IMR-90 (cell line): ENCODE results near the gene FGF12. TPM values are rescaled to one million over a fixed set of nuclear protein-coding genes. Genes with fewer than 3 reads are reported as not detected.
"Not testable (repeated sequence)": the region's sequence is repeated elsewhere in the genome, so short reads cannot be mapped to it uniquely, and the experiment has no call there.

Source experiments
- ATAC-seq: fragments of 200-7000 bp; cut with Tn5 transposase; 2 replicates; pipeline ENCODE4 v1.9.1; 2020; ENCODE audit warnings: low read depth, mild to moderate bottlenecking, moderate library complexity
- BruUV-seq: library from RNA; stranded (reverse); fragments of 400-500 nt; replicated peaks from 2 replicates; lab custom pipeline; 2021; lab: Mats Ljungman, UMichigan
- CTCF ChIA-PET: fragments of 300-600 bp; formaldehyde crosslinking; extraction: SDS; loops from one replicate; lab custom pipeline; 2021; ENCODE audit warnings: antibody characterized with exemption; lab: Yijun Ruan, JAX
- POLR2A ChIA-PET: fragments of 300-600 bp; sonication (Branson Sonifier 250); formaldehyde crosslinking; loops from one replicate; lab custom pipeline; 2022; ENCODE audit warnings: antibody characterized with exemption; ENCODE audit not compliant: unreplicated experiment; lab: Charles Lee
- DNase-seq: peaks from one replicate; pipeline ENCODE4 v3.0.0; 2013
- H2AFZ ChIP-seq: replicated peaks from 2 replicates; pipeline ENCODE3; 2013; ENCODE audit warnings: low read length, mild to moderate bottlenecking; ENCODE audit not compliant: poor library complexity
- H2AK5ac ChIP-seq: 2 replicates; pipeline ENCODE4 v1.6.1; 2013; ENCODE audit warnings: low read depth, low read length, inconsistent platforms
- H2AK9ac ChIP-seq: replicated peaks from 2 replicates; pipeline ENCODE3; 2013; ENCODE audit warnings: mild to moderate bottlenecking, low read depth, low read length, moderate library complexity; ENCODE audit not compliant: poor library complexity
- H2BK120ac ChIP-seq: 2 replicates; pipeline ENCODE4 v1.6.1; 2013; ENCODE audit warnings: low read depth, low read length, inconsistent platforms
- H2BK15ac ChIP-seq: 3 replicates; pipeline ENCODE4 v1.6.1; 2013; ENCODE audit warnings: low read depth, low read length, inconsistent platforms
- H2BK20ac ChIP-seq: 2 replicates; pipeline ENCODE4 v1.6.1; 2013; ENCODE audit warnings: low read depth, mild to moderate bottlenecking, inconsistent platforms, low read length, moderate library complexity
- H2BK5ac ChIP-seq: 2 replicates; pipeline ENCODE4 v1.6.1; 2013; ENCODE audit warnings: mild to moderate bottlenecking, low read depth, low read length, inconsistent platforms; ENCODE audit not compliant: poor library complexity, severe bottlenecking
- H3K14ac ChIP-seq: replicated peaks from 2 replicates; pipeline ENCODE4 v1.6.1; 2013; ENCODE audit warnings: low read depth, low read length, inconsistent platforms
- H3K18ac ChIP-seq: 2 replicates; pipeline ENCODE4 v1.6.1; 2013; ENCODE audit warnings: low read depth, low read length, control low read depth
- H3K23ac ChIP-seq: 2 replicates; pipeline ENCODE4 v1.6.1; 2013; ENCODE audit warnings: low read depth, low read length, inconsistent platforms
- H3K27ac ChIP-seq: 2 replicates; pipeline ENCODE4 v1.5.1; 2013; ENCODE audit warnings: mild to moderate bottlenecking, control low read depth, low read length; ENCODE audit not compliant: insufficient read depth
- H3K27me3 ChIP-seq: 2 replicates; pipeline ENCODE4 v1.6.1; 2013; ENCODE audit warnings: low read length; ENCODE audit not compliant: control insufficient read depth, insufficient read depth
- H3K36me3 ChIP-seq: 2 replicates; pipeline ENCODE4 v1.6.1; 2013; ENCODE audit warnings: low read length, mixed read lengths; ENCODE audit not compliant: control insufficient read depth, insufficient read depth
- H3K4ac ChIP-seq: 2 replicates; pipeline ENCODE4 v1.6.1; 2013; ENCODE audit warnings: low read depth, low read length, inconsistent platforms
- H3K4me1 ChIP-seq: 2 replicates; pipeline ENCODE4 v1.6.1; 2013; ENCODE audit warnings: low read length, mixed read lengths; ENCODE audit not compliant: control insufficient read depth, insufficient read depth
- H3K4me2 ChIP-seq: 2 replicates; pipeline ENCODE4 v1.6.1; 2013; ENCODE audit warnings: low read depth, mild to moderate bottlenecking, control low read depth, low read length, moderate library complexity
- H3K4me3 ChIP-seq: 2 replicates; pipeline ENCODE4 v1.5.1; 2013; ENCODE audit warnings: low read depth, mild to moderate bottlenecking, control low read depth, low read length, moderate library complexity; ENCODE audit not compliant: insufficient read depth
- H3K56ac ChIP-seq: 2 replicates; pipeline ENCODE4 v1.6.1; 2013; ENCODE audit warnings: low read length, inconsistent platforms; ENCODE audit not compliant: insufficient read depth; ENCODE audit errors: extremely low read depth
- H3K79me1 ChIP-seq, 2 experiments: 2 replicates each; pipeline ENCODE4 v1.6.1; 2013; ENCODE audit warnings: low read length in 2 of 2, inconsistent platforms in 1 of 2, low read depth in 1 of 2
- H3K9ac ChIP-seq: 2 replicates; pipeline ENCODE4 v1.6.1; 2013; ENCODE audit warnings: low read depth, low read length, control low read depth
- H3K9me1 ChIP-seq: 2 replicates; pipeline ENCODE4 v1.6.1; 2013; ENCODE audit warnings: low read length, inconsistent platforms; ENCODE audit not compliant: insufficient read depth
- H3K9me3 ChIP-seq: 2 replicates; pipeline ENCODE4 v1.6.1; 2013; ENCODE audit warnings: low read length; ENCODE audit not compliant: control insufficient read depth, insufficient read depth
- H4K20me1 ChIP-seq: 2 replicates; pipeline ENCODE4 v1.6.1; 2013; ENCODE audit warnings: low read length, inconsistent platforms; ENCODE audit not compliant: insufficient read depth
- H4K5ac ChIP-seq: 2 replicates; pipeline ENCODE4 v1.6.1; 2013; ENCODE audit warnings: mild to moderate bottlenecking, low read depth, low read length, control low read depth
- H4K8ac ChIP-seq, 2 experiments: 2 replicates each; pipeline ENCODE4 v1.6.1; 2013; ENCODE audit warnings: low read depth in 2 of 2, low read length in 2 of 2, control low read depth in 1 of 2, inconsistent platforms in 1 of 2
- H4K91ac ChIP-seq: 2 replicates; pipeline ENCODE4 v1.6.1; 2013; ENCODE audit warnings: low read depth, low read length, inconsistent platforms; ENCODE audit not compliant: insufficient read depth
- WGBS, 2 experiments: methylation state at CpG; one replicate each; pipeline versions ENCODE4 v1.1.5 to v1.1.7; 2013; ENCODE audit warnings: missing lambda C conversion rate in 2 of 2; ENCODE audit not compliant: insufficient read length in 1 of 2; ENCODE audit errors: extremely low coverage in 2 of 2; 5-methylcytosine and 5-hydroxymethylcytosine counted together
- dilution Hi-C: fragments of 300-500 bp; cut with HindIII; formaldehyde crosslinking; loops from one replicate; pipeline ENCODE4 v1.14.3; 2018; ENCODE audit warnings: low sequenced_read_pairs; ENCODE audit not compliant: unreplicated experiment
- in situ Hi-C: fragments of 300-500 bp; cut with MboI; formaldehyde crosslinking; loops from 3 replicates; pipeline ENCODE4 v1.14.3; 2019; ENCODE audit warnings: low sequenced_read_pairs, inconsistent platforms, mixed read lengths
- intact Hi-C: fragments of 100-400 bp; cut with micrococcal nuclease; formaldehyde crosslinking; loops from 2 replicates; pipeline ENCODE4 v1.10.0; 2022
- polyA plus RNA-seq, 3 experiments: library from polyadenylated mRNA; depleted of rRNA; stranded (reverse); fragments of >200 nt; gene quantifications; 2 replicates each; pipeline ENCODE4 v1.2.3, GENCODE V29; 2012; ENCODE audit warnings: low replicate concordance in 1 of 3
- total RNA-seq: library from RNA; depleted of rRNA; stranded (reverse); fragments of >200 nt; gene quantifications from 2 replicates; pipeline ENCODE4 v1.2.3, GENCODE V29; 2012

The FGF12 gene
- total and polyA plus RNA-seq, 2 of the 4 experiments (the other 2 are of a cell fraction) = not detected

GRCh38 chr3:192744604-192745003 lies 17.3 kb upstream of the FGF12 start:
- in situ Hi-C loops, H3K79me1 ChIP-seq, H2AK5ac ChIP-seq, H4K20me1 ChIP-seq, CTCF ChIA-PET, H3K9ac ChIP-seq, H4K8ac ChIP-seq, H3K4me3 ChIP-seq, BruUV-seq, H2BK120ac ChIP-seq, H3K56ac ChIP-seq, H3K4me2 ChIP-seq, dilution Hi-C loops, H3K4me1 ChIP-seq, H3K9me3 ChIP-seq, H3K23ac ChIP-seq, H3K18ac ChIP-seq, H2BK15ac ChIP-seq, H3K27me3 ChIP-seq, H2BK5ac ChIP-seq, H3K9me1 ChIP-seq, H3K27ac ChIP-seq, H3K4ac ChIP-seq, ATAC-seq, POLR2A ChIA-PET, intact Hi-C loops, H2BK20ac ChIP-seq, H2AK9ac ChIP-seq, H4K91ac ChIP-seq, H4K5ac ChIP-seq, H3K14ac ChIP-seq, H3K36me3 ChIP-seq, H2AFZ ChIP-seq, DNase-seq: not testable (repeated sequence)
- WGBS, 2 experiments = no CpG with 5 or more reads among the region's 19 CpGs
